ENCODE measurements around the gene PFDN1.
"Not testable (repeated sequence)": the region's sequence is repeated elsewhere in the genome, so short reads cannot be mapped to it uniquely, and the experiment has no call there.

The PFDN1 gene

GRCh38 chr5:140344683-140345423 lies 42.0 kb upstream of the PFDN1 start:
- no peak for FAIRE-seq
- no peak for TF ChIP-seq POLR2A (IDR thresholded peaks at IDR 0.05; ENCODE audit: low read depth, low read length)
- TF ChIP-seq POU2F2 (IDR thresholded peaks at IDR 0.05; ENCODE audit: low read depth, low read length): no peak
- no peak for TF ChIP-seq POLR2AphosphoS5 (IDR thresholded peaks at IDR 0.05; ENCODE audit: low read depth, low read length)
- TF ChIP-seq PAX5 (IDR thresholded peaks at IDR 0.05; ENCODE audit: insufficient read depth, low read length, severe bottlenecking): no peak
- no peak for TF ChIP-seq SPI1 (IDR thresholded peaks at IDR 0.05; ENCODE audit: low read depth, low read length)
- DNase-seq (ENCODE audit: insufficient read length, low spot score): no peak

GRCh38 chr5:140343849-140344248 lies 40.9 kb upstream of the PFDN1 start:
- not testable (repeated sequence) for FAIRE-seq; DNase-seq (ENCODE audit: insufficient read length, low spot score)

DNA sequence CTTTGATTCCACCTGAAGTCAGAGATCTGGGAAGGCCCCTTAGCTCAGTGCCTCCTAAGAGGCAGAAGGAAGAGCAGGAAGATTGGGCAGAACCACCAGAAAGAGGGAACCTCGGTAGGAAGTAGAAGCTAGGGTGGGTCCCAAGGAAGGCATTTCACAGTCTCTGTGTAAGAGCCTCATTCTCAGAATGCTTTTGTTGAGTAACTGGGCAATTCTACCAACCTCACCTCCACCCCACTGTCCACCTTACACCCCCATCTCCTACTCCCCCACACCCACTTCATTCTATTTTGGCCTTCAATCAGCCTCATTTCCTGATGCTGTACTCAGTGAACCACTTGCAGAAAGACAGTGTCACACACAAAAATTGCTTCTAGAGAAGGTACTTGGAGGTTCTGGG lies 40.0 kb upstream of the PFDN1 start:
- DNase-seq (ENCODE audit: insufficient read length, low spot score) (no peak), FAIRE-seq (peak; percentile 71)
- TF ChIP-seq PAX5 (IDR thresholded peaks at IDR 0.05; ENCODE audit: insufficient read depth, low read length, severe bottlenecking) (no peak), SPI1 (IDR thresholded peaks at IDR 0.05; ENCODE audit: low read depth, low read length) (no peak), POLR2AphosphoS5 (IDR thresholded peaks at IDR 0.05; ENCODE audit: low read depth, low read length) (no peak), POU2F2 (IDR thresholded peaks at IDR 0.05; ENCODE audit: low read depth, low read length) (no peak), POLR2A (IDR thresholded peaks at IDR 0.05; ENCODE audit: low read depth, low read length) (no peak), TAF1 (IDR thresholded peaks at IDR 0.05; ENCODE audit: low read depth, low read length) (no peak)

DNA sequence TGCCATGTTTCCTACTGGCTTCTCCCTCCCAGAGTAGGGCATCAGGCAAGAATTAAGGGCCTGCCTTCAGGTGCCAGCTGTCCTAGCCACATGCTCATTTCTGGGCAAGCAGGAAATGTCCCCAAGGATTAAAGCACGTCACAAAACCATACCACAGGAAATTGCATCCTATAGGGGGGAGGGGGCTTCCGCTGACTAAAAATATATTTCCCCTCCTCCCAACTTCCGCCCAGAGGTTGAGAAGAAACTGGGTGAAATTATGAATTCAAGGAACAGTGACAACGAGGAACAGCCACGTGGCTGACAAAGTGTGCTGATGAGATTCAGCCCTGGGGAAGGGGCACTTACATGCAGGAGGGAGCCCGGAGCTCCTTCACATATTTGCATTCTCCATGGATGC lies 39.4 kb upstream of the PFDN1 start:
- FAIRE-seq: peak; percentile 87
- no peak for DNase-seq (ENCODE audit: insufficient read length, low spot score)
- TF ChIP-seq POLR2AphosphoS5 (IDR thresholded peaks at IDR 0.05; ENCODE audit: low read depth, low read length): no peak
- TF ChIP-seq POU2F2 (IDR thresholded peaks at IDR 0.05; ENCODE audit: low read depth, low read length): no peak; the same call in 1 of the 2 replicates
- TF ChIP-seq SPI1 (IDR thresholded peaks at IDR 0.05; ENCODE audit: low read depth, low read length): no peak
- no peak for TF ChIP-seq POLR2A (IDR thresholded peaks at IDR 0.05; ENCODE audit: low read depth, low read length)
- TF ChIP-seq TAF1 (IDR thresholded peaks at IDR 0.05; ENCODE audit: low read depth, low read length): no peak
- TF ChIP-seq PAX5 (IDR thresholded peaks at IDR 0.05; ENCODE audit: insufficient read depth, low read length, severe bottlenecking): no peak

DNA sequence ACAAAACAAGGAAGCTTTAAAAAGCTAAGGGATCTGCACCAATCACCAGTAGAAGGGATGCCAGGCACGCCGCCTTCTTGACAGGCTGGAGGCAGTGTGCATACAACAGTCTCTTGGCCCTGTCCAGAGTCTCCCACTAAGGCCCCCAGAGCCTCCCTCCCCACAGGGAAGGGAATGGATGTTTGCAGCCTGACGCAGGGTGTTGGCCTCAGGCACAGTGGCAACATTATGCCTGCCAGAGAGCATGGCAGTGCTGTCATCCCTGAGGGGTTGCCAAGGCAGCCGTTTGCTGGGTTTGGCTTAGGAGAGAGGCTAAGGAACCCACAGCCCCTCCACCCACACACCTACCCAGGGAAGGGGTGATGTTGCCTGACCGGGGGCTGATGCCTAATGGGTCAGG lies 38.7 kb upstream of the PFDN1 start:
- TF ChIP-seq POLR2AphosphoS5 (IDR thresholded peaks at IDR 0.05; ENCODE audit: low read depth, low read length) (no peak), PAX5 (IDR thresholded peaks at IDR 0.05; ENCODE audit: insufficient read depth, low read length, severe bottlenecking) (no peak)
- peak; percentile 28 for FAIRE-seq
- DNase-seq (ENCODE audit: insufficient read length, low spot score): no peak

DNA sequence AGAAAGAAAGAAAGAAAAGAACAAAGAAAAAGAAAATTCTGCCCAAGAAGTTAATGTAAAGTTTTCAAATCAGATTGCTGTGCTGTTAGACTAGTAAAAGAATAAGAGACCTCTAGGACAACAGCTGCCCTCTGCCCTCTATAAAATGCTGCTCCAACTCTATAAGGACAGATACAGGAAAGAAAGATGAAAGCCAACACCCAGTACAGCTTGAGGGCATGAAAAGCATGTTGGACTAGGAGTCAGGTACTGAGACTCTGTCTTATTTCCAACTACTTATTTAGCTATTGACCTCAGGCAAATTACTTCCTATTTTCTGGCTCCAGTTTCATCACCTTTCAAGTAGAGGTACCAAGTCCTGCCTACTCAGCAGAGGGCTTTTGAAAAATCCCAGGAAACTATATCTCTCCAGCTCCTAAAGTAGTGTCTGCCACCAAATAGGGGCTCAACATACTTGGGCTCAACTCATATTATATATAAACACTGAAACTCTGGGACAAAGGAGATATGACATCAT lies 37.8 kb upstream of the PFDN1 start:
- DNase-seq (ENCODE audit: insufficient read length, low spot score) (no peak), FAIRE-seq (no peak)
- no peak for TF ChIP-seq SPI1 (IDR thresholded peaks at IDR 0.05; ENCODE audit: low read depth, low read length)

DNA sequence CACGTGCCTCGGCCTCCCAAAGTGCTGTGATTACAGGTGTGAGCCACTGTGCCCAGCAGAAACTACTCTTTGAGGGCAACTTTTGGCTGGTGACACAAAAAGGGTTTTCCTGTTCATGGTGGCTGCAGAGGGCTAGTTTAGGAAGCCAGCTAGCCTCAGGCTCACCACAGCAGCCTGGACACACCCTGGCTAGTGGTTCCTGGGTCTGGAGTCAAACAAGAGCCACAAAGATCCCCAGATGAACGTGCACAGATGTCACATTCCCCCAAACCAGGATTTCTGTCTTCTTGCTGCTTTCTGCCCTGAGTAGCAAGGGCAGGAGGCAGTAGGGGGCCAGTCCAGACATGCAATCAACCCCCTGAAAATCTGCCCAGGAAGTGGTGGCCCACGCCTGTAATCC lies 36.7 kb upstream of the PFDN1 start:
- no peak for FAIRE-seq
- no peak for TF ChIP-seq SPI1 (IDR thresholded peaks at IDR 0.05; ENCODE audit: low read depth, low read length)
- TF ChIP-seq TAF1 (IDR thresholded peaks at IDR 0.05; ENCODE audit: low read depth, low read length): no peak
- no peak for TF ChIP-seq POU2F2 (IDR thresholded peaks at IDR 0.05; ENCODE audit: low read depth, low read length)
- no peak for TF ChIP-seq POLR2AphosphoS5 (IDR thresholded peaks at IDR 0.05; ENCODE audit: low read depth, low read length)
- TF ChIP-seq PAX5 (IDR thresholded peaks at IDR 0.05; ENCODE audit: insufficient read depth, low read length, severe bottlenecking): no peak
- no peak for TF ChIP-seq POLR2A (IDR thresholded peaks at IDR 0.05; ENCODE audit: low read depth, low read length)
- no peak for DNase-seq (ENCODE audit: insufficient read length, low spot score)

- TF ChIP-seq POU2F2 (IDR thresholded peaks at IDR 0.05; ENCODE audit: low read depth, low read length) (no peak), TAF1 (IDR thresholded peaks at IDR 0.05; ENCODE audit: low read depth, low read length) (no peak), POLR2A (IDR thresholded peaks at IDR 0.05; ENCODE audit: low read depth, low read length) (no peak), POLR2AphosphoS5 (IDR thresholded peaks at IDR 0.05; ENCODE audit: low read depth, low read length) (no peak), PAX5 (IDR thresholded peaks at IDR 0.05; ENCODE audit: insufficient read depth, low read length, severe bottlenecking) (no peak), SPI1 (IDR thresholded peaks at IDR 0.05; ENCODE audit: low read depth, low read length) (no peak)
- FAIRE-seq (no peak), DNase-seq (ENCODE audit: insufficient read length, low spot score) (no peak)
Observed at GRCh38 chr5:140338908-140339307, 36.0 kb upstream of the PFDN1 start.

DNA sequence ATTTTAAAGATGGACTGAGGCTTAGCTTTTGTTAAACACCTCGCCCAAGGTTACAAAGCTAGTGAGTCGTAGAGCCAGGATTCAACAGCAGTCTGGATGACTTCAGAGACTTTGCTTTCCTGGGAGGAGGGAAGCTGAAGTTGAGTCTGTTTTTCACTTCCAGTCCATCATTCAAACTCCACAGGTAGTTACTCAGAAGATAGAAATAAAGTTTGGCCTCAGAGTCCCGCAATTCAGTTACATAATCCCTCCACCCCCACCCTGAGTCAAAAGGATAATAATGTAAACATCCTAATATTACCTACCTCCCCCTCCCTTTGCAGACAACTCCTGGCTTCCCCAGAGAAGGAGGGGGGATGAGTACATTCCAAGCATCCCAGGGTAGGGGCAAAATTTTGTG lies 35.4 kb upstream of the PFDN1 start:
- DNase-seq (ENCODE audit: insufficient read length, low spot score): no peak
- TF ChIP-seq POLR2A (IDR thresholded peaks at IDR 0.05; ENCODE audit: low read depth, low read length): no peak
- TF ChIP-seq POLR2AphosphoS5 (IDR thresholded peaks at IDR 0.05; ENCODE audit: low read depth, low read length): no peak
- TF ChIP-seq TAF1 (IDR thresholded peaks at IDR 0.05; ENCODE audit: low read depth, low read length): no peak
- no peak for TF ChIP-seq PAX5 (IDR thresholded peaks at IDR 0.05; ENCODE audit: insufficient read depth, low read length, severe bottlenecking)
- no peak for TF ChIP-seq SPI1 (IDR thresholded peaks at IDR 0.05; ENCODE audit: low read depth, low read length)
- TF ChIP-seq POU2F2 (IDR thresholded peaks at IDR 0.05; ENCODE audit: low read depth, low read length): no peak
- no peak for FAIRE-seq

DNA sequence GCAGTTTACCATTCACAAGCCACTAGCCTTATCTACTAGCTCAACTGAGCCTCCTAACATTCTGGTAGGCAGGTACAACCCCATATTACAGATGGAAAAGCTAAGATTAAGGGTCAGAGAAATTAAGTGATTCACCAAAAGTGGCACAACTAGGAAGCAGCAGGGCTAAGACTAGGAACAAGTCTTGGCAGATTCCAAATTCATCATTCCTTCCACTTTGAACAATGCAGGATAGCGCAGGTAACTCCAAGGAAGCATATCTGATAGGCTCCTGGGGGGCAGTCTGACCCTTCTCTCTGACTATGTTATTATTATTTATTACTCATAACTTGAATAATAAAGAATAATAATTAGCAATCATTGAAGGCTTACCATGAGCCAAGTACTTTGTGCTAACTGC lies 35.0 kb upstream of the PFDN1 start:
- TF ChIP-seq PAX5 (IDR thresholded peaks at IDR 0.05; ENCODE audit: insufficient read depth, low read length, severe bottlenecking) (no peak), SPI1 (IDR thresholded peaks at IDR 0.05; ENCODE audit: low read depth, low read length) (no peak), POU2F2 (IDR thresholded peaks at IDR 0.05; ENCODE audit: low read depth, low read length) (no peak), TAF1 (IDR thresholded peaks at IDR 0.05; ENCODE audit: low read depth, low read length) (no peak), POLR2AphosphoS5 (IDR thresholded peaks at IDR 0.05; ENCODE audit: low read depth, low read length) (no peak), POLR2A (IDR thresholded peaks at IDR 0.05; ENCODE audit: low read depth, low read length) (no peak)
- DNase-seq (ENCODE audit: insufficient read length, low spot score) (no peak), FAIRE-seq (no peak)

Data from GM12891 (cell line).